Right atrium auricular region (tissue), 2 donors: ENCODE results near the gene IL1A. TPM values are rescaled to one million over a fixed set of nuclear protein-coding genes. Genes with fewer than 3 reads are reported as not detected.

Experiments used
- DNase-seq: peaks from one replicate; pipeline ENCODE4 v3.0.0-alpha.2; 2019; ENCODE audit warnings: low spot score
- H3K27ac ChIP-seq, 2 donors: fragments of 200-600 bp; sonication (generic); 1 replicate in 1 of 2; 2 replicates in 1 of 2; pipeline ENCODE4 v1.5.1; 2016 to 2019
- H3K27me3 ChIP-seq, 2 donors: fragments of 200-600 bp; sonication (generic); one replicate each; pipeline versions ENCODE4 v1.5.1 to v1.6.0; 2017 to 2019
- H3K36me3 ChIP-seq: fragments of 200-600 bp; sonication (generic); one replicate; pipeline ENCODE4 v1.5.1; 2016
- H3K4me1 ChIP-seq, 2 donors: fragments of 200-600 bp; sonication (generic); one replicate each; pipeline versions ENCODE4 v1.5.1 to v1.6.0; 2017 to 2019
- H3K4me3 ChIP-seq, 2 donors: fragments of 200-600 bp; sonication (generic); 1 replicate in 1 of 2; 2 replicates in 1 of 2; pipeline ENCODE4 v1.5.1; 2017 to 2019; ENCODE audit warnings: mild to moderate bottlenecking in 1 of 2, moderate library complexity in 1 of 2
- H3K9me3 ChIP-seq, 2 donors: fragments of 200-600 bp; sonication (generic); one replicate each; pipeline ENCODE4 v1.5.1; 2019
- total RNA-seq, 2 donors: library from RNA; depleted of rRNA; stranded (reverse); fragments of >200 nt; gene quantifications; one replicate each; pipeline ENCODE4 v1.1.0, GENCODE V29; 2016
- TF ChIP-seq, protein P1 (sequence below), 2 donors: fragments of 200-600 bp; sonication (generic); IDR thresholded peaks; one replicate each; pipeline ENCODE4 v1.5.1; 2019; ENCODE audit warnings: antibody characterized with exemption in 2 of 2

IL1A gene
- total RNA-seq, 2 donors from 2014 or later, result not detected

- no peaks in the 10 kb centered on the region for H3K4me1 ChIP-seq
- no peaks in the 10 kb centered on the region for H3K9me3 ChIP-seq
- DNase-seq, result no peak
- TF ChIP-seq, protein P1, sequence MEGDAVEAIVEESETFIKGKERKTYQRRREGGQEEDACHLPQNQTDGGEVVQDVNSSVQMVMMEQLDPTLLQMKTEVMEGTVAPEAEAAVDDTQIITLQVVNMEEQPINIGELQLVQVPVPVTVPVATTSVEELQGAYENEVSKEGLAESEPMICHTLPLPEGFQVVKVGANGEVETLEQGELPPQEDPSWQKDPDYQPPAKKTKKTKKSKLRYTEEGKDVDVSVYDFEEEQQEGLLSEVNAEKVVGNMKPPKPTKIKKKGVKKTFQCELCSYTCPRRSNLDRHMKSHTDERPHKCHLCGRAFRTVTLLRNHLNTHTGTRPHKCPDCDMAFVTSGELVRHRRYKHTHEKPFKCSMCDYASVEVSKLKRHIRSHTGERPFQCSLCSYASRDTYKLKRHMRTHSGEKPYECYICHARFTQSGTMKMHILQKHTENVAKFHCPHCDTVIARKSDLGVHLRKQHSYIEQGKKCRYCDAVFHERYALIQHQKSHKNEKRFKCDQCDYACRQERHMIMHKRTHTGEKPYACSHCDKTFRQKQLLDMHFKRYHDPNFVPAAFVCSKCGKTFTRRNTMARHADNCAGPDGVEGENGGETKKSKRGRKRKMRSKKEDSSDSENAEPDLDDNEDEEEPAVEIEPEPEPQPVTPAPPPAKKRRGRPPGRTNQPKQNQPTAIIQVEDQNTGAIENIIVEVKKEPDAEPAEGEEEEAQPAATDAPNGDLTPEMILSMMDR (IDR thresholded peaks at IDR 0.05), result no peak
- H3K27ac ChIP-seq, result no peak overlapping the region
- no peaks in the 10 kb centered on the region for H3K36me3 ChIP-seq
- no peaks in the 10 kb centered on the region for H3K27me3 ChIP-seq
- no peak overlapping the region for H3K4me3 ChIP-seq
Measured at GRCh38 chr2:112756207-112756606, 28.1 kb downstream of the IL1A start.

DNA sequence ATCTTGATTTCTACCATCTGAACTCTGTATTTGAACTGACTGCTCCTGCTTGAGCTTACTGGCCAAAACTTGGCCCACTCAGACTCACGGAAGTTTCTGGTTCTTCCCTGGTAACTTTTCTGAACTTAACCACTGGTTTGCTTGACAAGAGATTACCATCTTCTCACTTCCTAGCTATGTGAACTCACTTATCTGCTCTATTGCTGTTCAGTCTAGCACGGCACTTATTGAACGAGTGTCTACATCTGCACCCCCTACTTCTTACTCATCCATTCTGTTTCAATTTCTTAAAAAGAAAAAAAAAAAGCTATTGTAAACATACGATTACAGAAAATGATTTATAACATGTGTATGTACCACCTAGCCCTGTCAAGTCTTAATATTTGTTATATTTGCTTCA, 28.8 kb downstream of the IL1A start:
- Histone ChIP-seq H3K9me3 (no peaks in the 10 kb centered on the region), H3K36me3 (no peaks in the 10 kb centered on the region), H3K4me3 (no peak overlapping the region), H3K4me1 (no peaks in the 10 kb centered on the region), H3K27me3 (no peaks in the 10 kb centered on the region), H3K27ac (no peak overlapping the region)
- TF ChIP-seq, protein P1 (IDR thresholded peaks at IDR 0.05), result no peak
- DNase-seq, result no peak

DNA sequence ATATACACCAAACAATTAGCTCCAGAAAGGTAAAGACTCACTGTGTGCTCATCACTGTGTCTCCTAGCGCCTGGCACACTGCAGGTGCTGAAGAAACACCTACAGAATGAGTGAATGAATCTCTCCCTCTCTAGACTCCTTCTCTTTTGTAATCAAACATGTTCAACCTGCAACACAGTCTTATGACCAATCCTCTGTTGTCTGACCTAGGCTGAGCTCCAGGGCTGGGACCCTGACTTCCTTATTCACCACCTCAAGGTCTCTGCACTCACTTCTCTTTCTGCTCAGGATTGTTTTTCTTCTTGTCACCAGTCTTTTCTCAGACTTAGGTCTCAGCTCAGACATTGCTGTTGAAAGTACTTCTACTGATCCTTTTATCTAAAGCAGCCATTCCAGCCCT, 29.7 kb downstream of the IL1A start:
- Histone ChIP-seq H3K36me3 (no peaks in the 10 kb centered on the region), H3K4me3 (no peak overlapping the region), H3K27me3 (no peaks in the 10 kb centered on the region), H3K9me3 (no peaks in the 10 kb centered on the region), H3K27ac (no peak overlapping the region), H3K4me1 (no peaks in the 10 kb centered on the region)
- TF ChIP-seq, protein P1 (IDR thresholded peaks at IDR 0.05), result no peak
- DNase-seq, result no peak

DNA sequence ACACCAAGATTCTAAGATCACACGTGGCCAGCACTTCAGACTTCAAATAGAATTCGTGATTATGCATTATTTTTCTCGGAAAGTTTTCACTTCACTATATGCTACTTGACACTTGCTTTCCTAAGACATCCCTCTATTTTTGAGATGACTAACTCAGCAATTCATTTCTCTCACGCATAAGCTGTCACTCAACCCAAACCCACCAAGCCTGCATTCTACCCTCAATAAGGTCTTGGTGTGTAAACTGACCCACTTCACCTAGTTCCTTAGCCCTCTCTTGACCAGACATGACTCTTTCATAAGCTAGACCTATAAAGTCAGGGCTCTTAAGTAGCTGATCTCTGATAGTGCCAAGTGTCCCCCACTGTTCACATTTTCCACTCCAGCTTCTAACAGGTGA, 31.6 kb downstream of the IL1A start:
- Histone ChIP-seq H3K27ac (no peak overlapping the region), H3K4me3 (no peak overlapping the region), H3K36me3 (no peaks in the 10 kb centered on the region), H3K4me1 (no peaks in the 10 kb centered on the region), H3K9me3 (no peaks in the 10 kb centered on the region), H3K27me3 (no peaks in the 10 kb centered on the region)
- TF ChIP-seq, protein P1 (IDR thresholded peaks at IDR 0.05), result no peak
- no peak for DNase-seq

DNA sequence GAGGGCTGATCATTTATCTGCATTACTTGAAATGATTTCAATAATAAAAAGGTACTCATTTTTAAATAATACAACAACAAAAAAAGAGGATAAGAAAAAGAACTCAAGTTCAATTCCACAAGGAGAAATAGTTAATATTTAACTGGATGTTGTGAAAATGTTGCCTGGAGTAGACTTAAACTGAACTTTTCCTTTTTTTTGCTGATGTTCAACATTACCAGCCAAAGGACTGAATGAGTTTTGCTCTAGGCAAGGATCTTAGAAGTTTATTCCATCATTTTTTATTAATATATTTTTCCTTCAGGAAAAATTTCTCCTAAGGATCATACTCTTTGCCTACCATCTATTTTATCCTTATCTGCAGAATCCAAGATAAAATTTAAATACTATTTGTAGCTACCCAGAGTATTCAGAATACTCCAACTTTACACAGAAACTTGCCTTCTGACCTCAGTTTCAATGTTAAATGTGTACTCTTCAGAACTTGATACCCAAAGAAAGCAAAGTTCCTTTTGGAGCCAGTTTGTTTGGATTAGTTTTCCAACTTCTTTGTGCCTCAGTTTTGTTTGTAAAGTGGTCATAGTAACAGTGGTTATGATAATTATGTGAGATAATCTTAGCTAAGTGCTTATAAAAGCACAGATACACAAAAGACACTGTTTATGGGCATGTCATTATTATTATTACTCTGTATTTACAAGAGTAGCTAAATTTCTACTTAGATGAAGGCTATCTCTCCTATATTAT, 32.7 kb downstream of the IL1A start:
- no peak overlapping the region for H3K27ac ChIP-seq
- H3K9me3 ChIP-seq, result no peaks in the 10 kb centered on the region
- no peaks in the 10 kb centered on the region for H3K4me1 ChIP-seq
- no peak for DNase-seq
- no peak overlapping the region for H3K4me3 ChIP-seq
- H3K27me3 ChIP-seq, result no peaks in the 10 kb centered on the region
- no peaks in the 10 kb centered on the region for H3K36me3 ChIP-seq
- TF ChIP-seq, protein P1 (IDR thresholded peaks at IDR 0.05), result no peak

GRCh38 chr2:112750560-112750843, 33.8 kb downstream of the IL1A start:
- H3K36me3 ChIP-seq, result no peaks in the 10 kb centered on the region
- H3K27me3 ChIP-seq, result no peaks in the 10 kb centered on the region
- DNase-seq, result no peak
- TF ChIP-seq, protein P1 (IDR thresholded peaks at IDR 0.05), result no peak
- no peak overlapping the region for H3K4me3 ChIP-seq
- H3K9me3 ChIP-seq, result no peaks in the 10 kb centered on the region
- H3K27ac ChIP-seq, result no peak overlapping the region
- no peaks in the 10 kb centered on the region for H3K4me1 ChIP-seq
